ENCODE results near the gene SLIT3. TPM values are rescaled to one million over a fixed set of nuclear protein-coding genes. Genes with fewer than 3 reads are reported as not detected.

SLIT3 gene
- total and polyA plus RNA-seq, 9 of the 15 experiments (the other 6 are each of a cell fraction or from before 2014, with no cell fraction given) = 0.01 to 0.04 TPM; not detected in 7

DNA sequence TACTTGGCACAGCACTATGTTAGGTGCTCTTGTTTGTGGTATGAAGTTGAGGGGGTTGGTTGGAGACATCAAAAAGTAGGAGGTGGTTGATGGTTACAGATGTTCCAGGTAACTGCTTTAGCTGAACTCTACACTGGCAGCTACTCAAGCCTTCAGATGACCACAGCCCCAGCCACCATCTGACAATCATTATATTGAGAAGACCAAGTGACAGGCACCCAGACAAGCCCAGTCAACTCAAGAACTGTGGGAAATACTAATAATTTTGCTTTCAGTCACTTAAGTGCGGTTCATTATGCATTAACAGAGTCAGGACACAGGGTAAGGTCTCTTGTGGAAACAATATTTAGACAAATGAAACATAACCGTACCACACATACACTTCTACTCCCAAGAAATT lies 38.9 kb upstream of the SLIT3 start:
- Histone ChIP-seq H4K20me1 (replicated peaks; ENCODE audit: control insufficient read depth, insufficient read depth, low read length) (no peaks in the 10 kb centered on the region), H3K4me1 (replicated peaks in 1 of 2; ENCODE audit: control insufficient read depth in 2 of 2, insufficient read depth in 2 of 2, low read length in 2 of 2) (no peaks in the 10 kb centered on the region), H3K9me3 (replicated peaks; ENCODE audit: control insufficient read depth, insufficient read depth, low read depth, low read length) (no peaks in the 10 kb centered on the region), H3K9ac (ENCODE audit: insufficient read depth in 1 of 2, low read depth in 2 of 2, low read length in 2 of 2) (no peak overlapping the region), H3K4me2 (ENCODE audit: insufficient read depth, low read length) (no peak overlapping the region), H3K4me3 (no peak overlapping the region), H2AFZ (ENCODE audit: low read depth, low read length) (no peak overlapping the region), H3K9me1 (ENCODE audit: control insufficient read depth, insufficient read depth, low read length) (no peaks in the 10 kb centered on the region), H3K27ac (ENCODE audit: extremely low read depth, low read depth, low read length) (no peak overlapping the region), H3K79me2 (ENCODE audit: control insufficient read depth, insufficient read depth, low read length) (no peaks in the 10 kb centered on the region), H3K27me3 (ENCODE audit: control insufficient read depth in 2 of 2, insufficient read depth in 2 of 2, low read length in 2 of 2) (no peaks in the 10 kb centered on the region), H3K36me3 (ENCODE audit: control insufficient read depth, insufficient read depth, low read length) (no peaks in the 10 kb centered on the region)
- WGBS (ENCODE audit: insufficient coverage, low coverage, missing lambda C conversion rate) = 0% methylated on average over 2 of the region's 2 CpGs
- ATAC-seq (no peak), DNase-seq (ENCODE audit: extremely low read depth in 1 of 4, low spot score in 3 of 4) (no peak), FAIRE-seq (no peak)
- POLR2A ChIA-PET = no interaction called here
- no TSS peak for BruUV-seq (replicated peaks)
- intact Hi-C loops (cut with micrococcal nuclease) = no loop called here
- CTCF ChIA-PET (ENCODE audit: low intra/inter-chr PET ratio) = no interaction called here
- in situ Hi-C loops (cut with MboI) = no loop called here
- TF ChIP-seq, protein P1, sequence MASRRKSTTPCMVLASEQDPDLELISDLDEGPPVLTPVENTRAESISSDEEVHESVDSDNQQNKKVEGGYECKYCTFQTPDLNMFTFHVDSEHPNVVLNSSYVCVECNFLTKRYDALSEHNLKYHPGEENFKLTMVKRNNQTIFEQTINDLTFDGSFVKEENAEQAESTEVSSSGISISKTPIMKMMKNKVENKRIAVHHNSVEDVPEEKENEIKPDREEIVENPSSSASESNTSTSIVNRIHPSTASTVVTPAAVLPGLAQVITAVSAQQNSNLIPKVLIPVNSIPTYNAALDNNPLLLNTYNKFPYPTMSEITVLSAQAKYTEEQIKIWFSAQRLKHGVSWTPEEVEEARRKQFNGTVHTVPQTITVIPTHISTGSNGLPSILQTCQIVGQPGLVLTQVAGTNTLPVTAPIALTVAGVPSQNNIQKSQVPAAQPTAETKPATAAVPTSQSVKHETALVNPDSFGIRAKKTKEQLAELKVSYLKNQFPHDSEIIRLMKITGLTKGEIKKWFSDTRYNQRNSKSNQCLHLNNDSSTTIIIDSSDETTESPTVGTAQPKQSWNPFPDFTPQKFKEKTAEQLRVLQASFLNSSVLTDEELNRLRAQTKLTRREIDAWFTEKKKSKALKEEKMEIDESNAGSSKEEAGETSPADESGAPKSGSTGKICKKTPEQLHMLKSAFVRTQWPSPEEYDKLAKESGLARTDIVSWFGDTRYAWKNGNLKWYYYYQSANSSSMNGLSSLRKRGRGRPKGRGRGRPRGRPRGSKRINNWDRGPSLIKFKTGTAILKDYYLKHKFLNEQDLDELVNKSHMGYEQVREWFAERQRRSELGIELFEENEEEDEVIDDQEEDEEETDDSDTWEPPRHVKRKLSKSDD (conservative IDR thresholded peaks at IDR 0.05; ENCODE audit: low read length) = no peak
- no peak for TF ChIP-seq JUN (IDR thresholded peaks at IDR 0.05; ENCODE audit: borderline replicate concordance, low read depth, low read length)
- no peak for TF ChIP-seq JUN (CRISPR knock-in tag; IDR thresholded peaks at IDR 0.05; ENCODE audit: borderline replicate concordance)
- no peak for TF ChIP-seq TFAM (CRISPR knock-in tag; conservative IDR thresholded peaks at IDR 0.05)
- TF ChIP-seq, protein P2, sequence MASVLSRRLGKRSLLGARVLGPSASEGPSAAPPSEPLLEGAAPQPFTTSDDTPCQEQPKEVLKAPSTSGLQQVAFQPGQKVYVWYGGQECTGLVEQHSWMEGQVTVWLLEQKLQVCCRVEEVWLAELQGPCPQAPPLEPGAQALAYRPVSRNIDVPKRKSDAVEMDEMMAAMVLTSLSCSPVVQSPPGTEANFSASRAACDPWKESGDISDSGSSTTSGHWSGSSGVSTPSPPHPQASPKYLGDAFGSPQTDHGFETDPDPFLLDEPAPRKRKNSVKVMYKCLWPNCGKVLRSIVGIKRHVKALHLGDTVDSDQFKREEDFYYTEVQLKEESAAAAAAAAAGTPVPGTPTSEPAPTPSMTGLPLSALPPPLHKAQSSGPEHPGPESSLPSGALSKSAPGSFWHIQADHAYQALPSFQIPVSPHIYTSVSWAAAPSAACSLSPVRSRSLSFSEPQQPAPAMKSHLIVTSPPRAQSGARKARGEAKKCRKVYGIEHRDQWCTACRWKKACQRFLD (CRISPR knock-in tag; IDR thresholded peaks at IDR 0.05) = no peak
- TF ChIP-seq SMAD1 (IDR thresholded peaks at IDR 0.05; ENCODE audit: low read depth, low read length, partially characterized antibody) = no peak
- TF ChIP-seq NCOA6 (IDR thresholded peaks at IDR 0.05) = no peak
- TF ChIP-seq, protein P3, sequence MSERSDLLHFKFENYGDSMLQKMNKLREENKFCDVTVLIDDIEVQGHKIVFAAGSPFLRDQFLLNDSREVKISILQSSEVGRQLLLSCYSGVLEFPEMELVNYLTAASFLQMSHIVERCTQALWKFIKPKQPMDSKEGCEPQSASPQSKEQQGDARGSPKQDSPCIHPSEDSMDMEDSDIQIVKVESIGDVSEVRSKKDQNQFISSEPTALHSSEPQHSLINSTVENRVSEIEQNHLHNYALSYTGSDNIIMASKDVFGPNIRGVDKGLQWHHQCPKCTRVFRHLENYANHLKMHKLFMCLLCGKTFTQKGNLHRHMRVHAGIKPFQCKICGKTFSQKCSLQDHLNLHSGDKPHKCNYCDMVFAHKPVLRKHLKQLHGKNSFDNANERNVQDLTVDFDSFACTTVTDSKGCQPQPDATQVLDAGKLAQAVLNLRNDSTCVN (CRISPR knock-in tag; IDR thresholded peaks at IDR 0.05) = no peak
- no peak for TF ChIP-seq MED1 (CRISPR knock-in tag; IDR thresholded peaks at IDR 0.05; ENCODE audit: borderline replicate concordance)
- TF ChIP-seq HDAC1 (IDR thresholded peaks at IDR 0.05) = no peak
- TF ChIP-seq HMBOX1 (IDR thresholded peaks at IDR 0.05) = no peak
- no peak for TF ChIP-seq BRCA1 (IDR thresholded peaks at IDR 0.05)
- TF ChIP-seq BRCA1 (CRISPR knock-in tag; IDR thresholded peaks at IDR 0.05) = no peak
- TF ChIP-seq ZNF512 (tag; IDR thresholded peaks at IDR 0.05) = no peak
- TF ChIP-seq CCNT2 (IDR thresholded peaks at IDR 0.05; ENCODE audit: borderline replicate concordance, extremely low read depth, insufficient read length, low read depth, low read length) = no peak
- TF ChIP-seq KHSRP (IDR thresholded peaks at IDR 0.05) = no peak
